HG02852 (cell line): ENCODE measurements around the gene C2orf78.
A peak's percentile ranks its signal among the peaks of the same experiment; 100 is the strongest.
"Not testable (repeated sequence)": the region's sequence is repeated elsewhere in the genome, so short reads cannot be mapped to it uniquely, and the experiment has no call there.

ENCODE experiments used
- ATAC-seq: cut with Tn5 transposase; IDR thresholded peaks from one replicate; pipeline ENCODE4 v1.9.1; 2021; ENCODE audit warnings: mild to moderate bottlenecking, moderate library complexity; ENCODE audit not compliant: unreplicated experiment

Gene C2orf78

GRCh38 chr2:73778867-73779466 lies 5.0 kb upstream of the C2orf78 start:
- not testable (repeated sequence) for ATAC-seq

GRCh38 chr2:73779467-73780236 lies 4.3 kb upstream of the C2orf78 start, which contains the start of gene DUSP11:
DUSP11 (minus strand) TSS chr2:73780103; CDS start chr2:73779974, 129 bp downstream.
- ATAC-seq = peak; percentile 96

DNA sequence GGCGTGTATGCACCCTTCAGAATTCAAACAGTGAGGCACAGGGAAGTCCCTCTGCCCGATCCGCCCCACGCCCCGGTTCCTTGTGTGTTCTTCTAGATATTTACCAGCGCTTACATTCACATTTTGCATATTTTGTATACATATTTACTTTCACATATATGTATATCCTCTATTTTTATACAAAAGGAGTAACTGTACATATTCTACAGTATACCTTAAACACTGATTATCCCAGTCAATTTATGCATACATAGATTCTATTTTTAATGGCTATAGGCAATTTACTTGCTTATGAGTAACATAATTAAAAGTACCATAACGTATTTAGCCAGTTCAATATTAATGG lies 3.8 kb upstream of the C2orf78 start:
- no peak for ATAC-seq

DNA sequence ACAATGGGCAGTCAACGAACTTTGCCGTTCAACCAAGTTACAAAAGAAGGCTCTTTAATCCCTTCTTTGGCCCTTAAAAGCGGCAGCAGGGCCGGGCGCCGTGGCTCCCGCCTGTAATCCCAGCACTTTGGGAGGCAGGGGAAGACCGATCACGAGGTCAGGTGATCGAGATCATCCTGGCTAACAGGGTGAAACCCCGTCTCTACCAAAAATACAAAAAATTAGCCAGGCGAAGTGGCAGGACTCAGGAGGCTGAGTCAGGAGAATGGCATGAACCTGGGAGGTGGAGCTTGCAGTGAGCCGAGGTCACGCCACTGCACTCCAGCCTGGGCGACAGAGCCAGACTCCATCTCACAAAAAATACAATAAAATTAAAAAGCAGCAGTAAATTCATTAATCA lies 581 bp upstream of the C2orf78 start:
- not testable (repeated sequence) for ATAC-seq

DNA sequence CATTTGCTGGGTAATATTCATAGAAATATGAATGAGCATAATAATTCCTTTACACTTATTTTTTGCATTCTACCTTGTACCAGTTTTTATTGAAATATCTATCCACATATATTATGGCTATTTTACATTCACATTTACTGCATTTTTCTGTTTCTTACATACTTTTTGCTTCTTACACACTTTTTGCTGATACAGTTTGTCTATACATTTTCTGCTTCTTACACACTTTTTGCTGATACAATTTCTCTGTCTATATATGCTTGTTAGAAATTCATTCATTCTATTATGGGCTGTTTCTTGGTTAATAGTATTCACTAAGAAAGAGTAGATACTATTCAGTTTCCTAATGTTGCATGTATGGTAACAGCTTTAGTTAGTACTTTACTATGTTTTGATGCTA lies 27.9 kb downstream of the C2orf78 start:
- ATAC-seq = no peak

- ATAC-seq = no peak
These were observed 28.7 kb downstream of the C2orf78 start for GRCh38 chr2:73812635-73813034.

- no peak for ATAC-seq
These were observed 34.3 kb downstream of the C2orf78 start for GRCh38 chr2:73818296-73818695.

- peak; percentile 83 for ATAC-seq
These were observed 37.2 kb downstream of the C2orf78 start for GRCh38 chr2:73821227-73821626.

DNA sequence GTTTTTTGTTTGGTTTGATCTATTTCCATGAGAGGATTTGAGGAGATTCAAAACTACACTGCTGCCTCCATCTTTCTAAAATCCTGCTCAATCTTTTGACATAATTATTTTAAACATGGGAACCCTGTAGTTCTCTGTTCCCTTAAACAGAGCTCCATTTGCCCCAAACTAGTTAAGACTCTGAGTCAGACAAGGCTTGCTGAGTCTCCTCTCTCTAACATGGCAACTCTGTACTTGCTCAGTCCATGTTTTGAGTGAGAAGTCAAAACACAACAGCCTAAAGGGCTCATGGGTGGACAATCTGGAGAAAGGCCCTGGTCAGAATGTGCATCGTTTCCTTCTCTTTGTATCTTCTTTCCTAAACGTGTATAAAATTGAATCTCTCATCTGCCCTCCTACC lies 37.7 kb downstream of the C2orf78 start:
- no peak for ATAC-seq

GRCh38 chr2:73822276-73822675 lies 38.3 kb downstream of the C2orf78 start:
- no peak for ATAC-seq

DNA sequence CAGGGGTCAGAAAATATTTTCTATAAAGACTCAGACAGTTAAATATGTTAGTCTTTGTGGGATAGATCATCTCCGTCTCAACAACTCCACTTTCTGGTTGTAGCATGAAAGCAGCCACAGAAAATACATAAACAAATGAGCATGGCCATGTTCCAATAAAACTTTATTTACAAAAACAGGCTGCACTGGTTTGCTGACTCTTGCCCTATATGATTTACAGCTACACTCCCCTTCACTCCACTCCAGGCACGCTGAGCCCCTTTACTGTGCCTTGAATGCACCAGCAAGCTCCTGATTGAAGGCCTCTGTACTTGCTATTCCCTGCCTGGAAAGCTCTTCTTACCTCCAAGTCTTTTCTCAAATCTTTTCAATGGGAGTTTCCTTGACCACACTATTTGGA lies 39.0 kb downstream of the C2orf78 start:
- ATAC-seq = no peak

- ATAC-seq = no peak
These were observed 39.4 kb downstream of the C2orf78 start for GRCh38 chr2:73823416-73823815.

DNA sequence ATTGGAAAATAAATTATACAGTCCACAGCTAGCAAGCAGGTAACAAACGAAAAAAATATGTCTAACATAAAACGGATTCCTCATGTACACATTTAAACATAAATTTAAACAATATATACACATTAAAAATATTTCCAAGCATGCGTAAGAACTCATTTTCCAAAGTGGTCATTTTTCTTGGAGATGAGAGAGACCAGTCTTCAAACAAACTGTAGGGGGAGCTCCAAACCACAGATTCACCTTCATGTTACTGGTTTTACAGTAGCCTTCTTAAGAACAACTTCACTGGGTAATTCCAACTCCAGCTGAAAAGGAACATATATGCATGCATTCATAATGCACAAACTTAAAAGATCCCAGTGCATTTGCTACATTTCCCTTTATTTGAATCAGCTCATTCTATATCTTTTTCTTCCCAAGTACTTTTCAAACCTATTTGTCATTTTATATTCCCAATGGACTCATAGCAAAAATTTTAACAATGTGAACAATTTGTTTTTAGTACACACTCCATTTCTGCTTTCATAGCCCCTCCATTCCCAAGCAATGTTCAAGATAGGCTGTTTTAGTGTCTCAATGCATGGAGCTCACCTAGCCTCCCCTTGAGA lies 40.0 kb downstream of the C2orf78 start:
- no peak for ATAC-seq

GRCh38 chr2:73825408-73825807 lies 41.4 kb downstream of the C2orf78 start:
- no peak for ATAC-seq

DNA sequence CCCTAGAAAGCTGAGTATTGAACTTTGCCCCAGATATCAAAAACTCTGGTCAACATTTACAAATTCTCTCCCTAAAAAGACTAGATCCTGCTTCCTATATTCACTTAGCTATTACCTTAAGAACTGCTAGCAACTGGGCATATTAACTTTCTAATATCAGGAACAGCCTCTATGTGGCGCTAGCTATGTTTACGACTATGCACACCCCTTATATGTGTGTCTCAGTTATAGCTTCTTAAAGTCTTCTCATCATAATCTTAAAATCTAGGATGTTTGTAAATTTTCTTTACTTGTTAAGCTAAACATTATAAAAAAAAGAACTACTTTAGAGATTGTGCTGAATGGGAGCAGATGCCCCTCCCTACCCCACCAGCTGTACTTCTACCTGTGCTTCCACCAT lies 43.0 kb downstream of the C2orf78 start:
- ATAC-seq = no peak

- no peak for ATAC-seq
These were observed 43.8 kb downstream of the C2orf78 start for GRCh38 chr2:73827660-73828388.

DNA sequence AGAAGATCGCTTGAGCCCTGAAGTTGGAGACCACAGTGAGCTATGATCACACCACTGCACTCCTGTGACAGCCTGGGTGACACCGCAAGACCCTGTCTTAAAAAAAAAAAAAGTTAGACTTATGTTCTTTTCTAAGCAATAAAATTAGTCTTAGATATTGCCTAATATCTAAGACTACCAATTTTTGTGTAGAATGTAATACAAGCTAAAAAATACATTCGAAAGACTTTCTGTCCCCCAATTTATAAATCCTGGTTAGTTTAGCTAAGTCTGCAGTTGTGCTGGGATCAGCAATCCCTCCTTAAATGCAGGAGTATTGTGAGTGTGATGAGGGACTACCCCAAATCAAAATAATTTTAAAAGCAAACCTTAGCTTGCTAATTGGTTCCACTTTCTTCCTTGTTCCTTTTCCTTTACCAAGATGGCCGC lies 44.4 kb downstream of the C2orf78 start:
- ATAC-seq = no peak

GRCh38 chr2:73828818-73829570 lies 45.0 kb downstream of the C2orf78 start, which contains the start of gene STAMBP:
STAMBP (plus strand) TSS chr2:73828961; CDS start chr2:73830857, 1,896 bp downstream.
- ATAC-seq = peak; percentile 83

- ATAC-seq = no peak
These were observed 47.0 kb downstream of the C2orf78 start for GRCh38 chr2:73830871-73831401.

- no peak for ATAC-seq
These were observed 48.9 kb downstream of the C2orf78 start for GRCh38 chr2:73832930-73833329.
